Left ventricle myocardium inferior (tissue), 1 donor: Measurements from ENCODE around the gene INTS15. TPM values are rescaled to one million over a fixed set of nuclear protein-coding genes. Genes with fewer than 3 reads are reported as not detected.

Experiments used
- DNase-seq: peaks from one replicate; pipeline ENCODE4 v3.0.0-alpha.2; 2020
- H3K27ac ChIP-seq: fragments of 200-600 bp; replicated peaks from 2 replicates; pipeline ENCODE4 v1.8.0; 2021
- H3K27me3 ChIP-seq: fragments of 200-600 bp; 2 replicates; pipeline ENCODE4 v1.8.0; 2021; ENCODE audit warnings: low read depth
- H3K36me3 ChIP-seq: fragments of 200-600 bp; 2 replicates; pipeline ENCODE4 v1.8.0; 2021
- H3K4me1 ChIP-seq: fragments of 200-600 bp; 2 replicates; pipeline ENCODE4 v1.8.0; 2021
- H3K4me3 ChIP-seq: fragments of 200-600 bp; 2 replicates; pipeline ENCODE4 v1.8.0; 2021; ENCODE audit warnings: mild to moderate bottlenecking, moderate library complexity
- H3K9me3 ChIP-seq: fragments of 200-600 bp; replicated peaks from 2 replicates; pipeline ENCODE4 v1.8.0; 2021
- CTCF ChIP-seq: fragments of 200-600 bp; IDR thresholded peaks from 2 replicates; pipeline ENCODE4 v1.8.0; 2021; ENCODE audit warnings: antibody characterized with exemption, mild to moderate bottlenecking, borderline replicate concordance
- intact Hi-C: fragments of 100-400 bp; cut with micrococcal nuclease; formaldehyde crosslinking; loops from one replicate; pipeline ENCODE4 v1.11.0; 2022
- total RNA-seq: library from RNA; stranded (reverse); fragmentation: NEBNext Ultra II Directional; extraction: Animal tissue kit (Norgen Biotek cat#: 25700); gene quantifications from one replicate; pipeline ENCODE4 v1.2.1, GENCODE V29; 2021
- donor health status: DM: no; HTN: yes; CAD: no; lungs with severe emphysema.

INTS15 gene
- total RNA-seq, 1 donor from 2014 or later, result 14.4 TPM

GRCh38 chr7:6639627-6640026, 49.8 kb downstream of the INTS15 start:
- Histone ChIP-seq H3K27me3 (no peaks in the 10 kb centered on the region), H3K4me1 (peaks cover 38% of the 10 kb centered on the region), H3K36me3 (peaks cover 45% of the 10 kb centered on the region), H3K9me3 (no peaks in the 10 kb centered on the region), H3K27ac (no peak overlapping the region), H3K4me3 (no peak overlapping the region)
- intact Hi-C loops, result no loop called here
- no peak for DNase-seq
- TF ChIP-seq CTCF, result no peak

GRCh38 chr7:6640246-6640721, 50.5 kb downstream of the INTS15 start:
- H3K9me3 ChIP-seq, result no peaks in the 10 kb centered on the region
- H3K4me1 ChIP-seq, result peaks cover 38% of the 10 kb centered on the region
- intact Hi-C loops, result no loop called here
- TF ChIP-seq CTCF, result no peak
- H3K27ac ChIP-seq, result no peak overlapping the region
- peak; percentile 35 for DNase-seq
- H3K27me3 ChIP-seq, result no peaks in the 10 kb centered on the region
- H3K36me3 ChIP-seq, result peaks cover 51% of the 10 kb centered on the region
- no peak overlapping the region for H3K4me3 ChIP-seq

- TF ChIP-seq CTCF, result no peak
- peaks cover 61% of the 10 kb centered on the region for H3K36me3 ChIP-seq
- no peak overlapping the region for H3K27ac ChIP-seq
- H3K9me3 ChIP-seq, result no peaks in the 10 kb centered on the region
- no peaks in the 10 kb centered on the region for H3K27me3 ChIP-seq
- peaks cover 37% of the 10 kb centered on the region for H3K4me1 ChIP-seq
- no peak for DNase-seq
- no peak overlapping the region for H3K4me3 ChIP-seq
- intact Hi-C loops, result no loop called here
These were observed 51.6 kb downstream of the INTS15 start for GRCh38 chr7:6641305-6642035.

GRCh38 chr7:6642239-6642839, 52.5 kb downstream of the INTS15 start:
- DNase-seq, result no peak
- no peak overlapping the region for H3K27ac ChIP-seq
- peaks cover 64% of the 10 kb centered on the region for H3K36me3 ChIP-seq
- TF ChIP-seq CTCF, result no peak
- peaks cover 39% of the 10 kb centered on the region for H3K4me1 ChIP-seq
- no peaks in the 10 kb centered on the region for H3K9me3 ChIP-seq
- no peaks in the 10 kb centered on the region for H3K27me3 ChIP-seq
- intact Hi-C loops, result no loop called here
- H3K4me3 ChIP-seq, result no peak overlapping the region

GRCh38 chr7:6642861-6643640, 53.2 kb downstream of the INTS15 start:
- TF ChIP-seq CTCF, result no peak
- DNase-seq, result no peak
- peaks cover 72% of the 10 kb centered on the region for H3K36me3 ChIP-seq

More at GRCh38 chr7:6642861-6643640, 53.2 kb downstream of the INTS15 start:
- Histone ChIP-seq H3K27me3 (no peaks in the 10 kb centered on the region), H3K4me3 (no peak overlapping the region), H3K27ac (no peak overlapping the region), H3K4me1 (peaks cover 33% of the 10 kb centered on the region), H3K9me3 (no peaks in the 10 kb centered on the region)
- intact Hi-C loops, result no loop called here
